Fibroblast of lung (primary cell): ENCODE results near the gene MKI67.

ENCODE experiments used
- CTCF ChIP-seq, 2 donors: IDR thresholded peaks in 1 of 2; conservative IDR thresholded peaks in 1 of 2; 1 replicate in 1 of 2; 2 replicates in 1 of 2; pipeline ENCODE4 v1.5.1; 2011 to 2012; ENCODE audit warnings: low read length in 2 of 2, control low read depth in 1 of 2, inconsistent platforms in 1 of 2, low read depth in 1 of 2, mild to moderate bottlenecking in 1 of 2
- EZH2 ChIP-seq: IDR thresholded peaks from 2 replicates; pipeline ENCODE4 v1.5.1; 2012; ENCODE audit warnings: low read length, control low read depth, mild to moderate bottlenecking; ENCODE audit errors: missing control alignments

DNA sequence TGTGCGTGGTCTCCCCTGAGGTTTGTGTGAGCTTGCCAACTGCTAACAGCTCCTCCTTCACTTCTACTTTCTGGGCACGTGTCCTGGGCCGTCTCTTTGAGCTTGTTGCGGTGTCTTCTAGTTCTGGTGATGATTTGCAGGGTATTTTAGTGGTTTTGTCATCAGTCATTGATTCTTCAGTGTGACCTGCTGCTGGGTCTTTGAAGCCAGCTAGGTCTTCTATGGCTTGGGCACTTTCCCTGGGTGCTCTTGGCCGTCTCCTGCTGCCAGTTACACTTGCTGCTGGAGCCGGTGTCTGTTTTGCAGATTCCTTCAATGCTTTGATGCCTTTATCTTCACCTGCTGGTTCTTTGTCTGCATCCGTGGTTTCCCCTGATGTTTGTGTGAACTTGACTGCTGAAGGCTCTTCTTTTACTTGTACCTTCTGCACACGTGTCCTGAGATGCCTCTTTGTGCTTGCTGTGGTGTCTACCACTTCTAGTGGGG is 23.0 kb downstream of the MKI67 start:
- TF ChIP-seq CTCF (conservative IDR thresholded peaks at IDR 0.05 in 1 of 2, IDR thresholded peaks at IDR 0.05 in 1 of 2; ENCODE audit: low read depth in 1 of 2, low read length in 2 of 2) = no peak
- no peak for TF ChIP-seq EZH2
